Hepatocyte (in vitro differentiated cells): ENCODE results near the gene CDCA8.

Experiments
- CTCF ChIP-seq: fragments of 200-600 bp; sonication (generic); IDR thresholded peaks from 2 replicates; pipeline ENCODE4 v1.5.1; 2016; ENCODE audit warnings: antibody characterized with exemption, mild to moderate bottlenecking; ENCODE audit not compliant: poor library complexity
- EZH2 ChIP-seq: fragments of 200-600 bp; sonication (generic); IDR thresholded peaks from 2 replicates; pipeline ENCODE4 v1.6.1; 2016; ENCODE audit warnings: antibody characterized with exemption, mild to moderate bottlenecking, borderline replicate concordance

GRCh38 chr1:37739222-37739621 lies 46.9 kb downstream of the CDCA8 start:
- TF ChIP-seq CTCF (no peak), EZH2 (no peak)
